NCI-H1417 treated with DMSO at 0.1 percent for 48 hours (cell line): Measurements from ENCODE around the gene TMEM255A.

ENCODE experiments used
- DNase-seq: peaks from one replicate; lab custom pipeline; 2025; lab: John Stamatoyannopoulos, UW

Gene TMEM255A

DNA sequence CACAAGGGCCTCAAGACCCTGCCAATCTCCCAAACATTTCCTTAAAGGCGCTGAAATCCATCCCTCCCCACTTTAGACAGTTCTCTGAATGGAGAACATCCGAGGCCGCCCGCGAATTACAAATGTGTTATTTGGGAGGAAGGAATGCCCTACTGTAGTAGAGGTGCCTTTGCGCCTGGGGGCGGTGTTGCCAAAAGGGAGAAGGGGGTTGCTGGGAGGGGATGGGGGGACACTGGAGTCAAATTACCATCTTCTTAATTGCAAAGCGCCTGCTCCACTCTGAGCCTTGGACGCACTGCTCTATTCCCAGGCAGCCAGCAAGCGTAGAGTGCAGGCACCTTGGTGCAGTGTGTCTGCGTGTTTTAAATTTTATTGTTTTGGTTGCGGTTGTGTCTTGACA, 2.7 kb downstream of the TMEM255A start:
- DNase-seq: no peak

DNA sequence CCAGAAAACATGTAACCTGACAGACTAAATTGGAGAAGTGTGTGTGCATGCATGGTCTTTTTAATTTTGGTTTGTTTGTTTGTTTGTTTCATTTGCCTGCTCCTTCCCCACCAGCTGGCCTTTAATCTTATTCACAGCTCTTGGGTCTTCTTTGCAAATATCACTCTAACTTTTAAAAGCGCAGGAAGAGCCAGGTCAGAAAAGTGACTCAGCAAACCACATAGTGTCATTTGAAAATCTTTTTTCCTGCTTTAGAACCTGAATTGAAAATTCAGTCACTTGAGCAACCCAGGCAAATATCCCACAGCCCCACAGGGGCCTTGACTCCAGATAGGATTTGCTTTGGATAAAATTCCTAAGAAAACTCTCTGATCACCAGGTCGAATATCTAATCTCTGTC, 4.6 kb downstream of the TMEM255A start:
- DNase-seq: no peak

DNA sequence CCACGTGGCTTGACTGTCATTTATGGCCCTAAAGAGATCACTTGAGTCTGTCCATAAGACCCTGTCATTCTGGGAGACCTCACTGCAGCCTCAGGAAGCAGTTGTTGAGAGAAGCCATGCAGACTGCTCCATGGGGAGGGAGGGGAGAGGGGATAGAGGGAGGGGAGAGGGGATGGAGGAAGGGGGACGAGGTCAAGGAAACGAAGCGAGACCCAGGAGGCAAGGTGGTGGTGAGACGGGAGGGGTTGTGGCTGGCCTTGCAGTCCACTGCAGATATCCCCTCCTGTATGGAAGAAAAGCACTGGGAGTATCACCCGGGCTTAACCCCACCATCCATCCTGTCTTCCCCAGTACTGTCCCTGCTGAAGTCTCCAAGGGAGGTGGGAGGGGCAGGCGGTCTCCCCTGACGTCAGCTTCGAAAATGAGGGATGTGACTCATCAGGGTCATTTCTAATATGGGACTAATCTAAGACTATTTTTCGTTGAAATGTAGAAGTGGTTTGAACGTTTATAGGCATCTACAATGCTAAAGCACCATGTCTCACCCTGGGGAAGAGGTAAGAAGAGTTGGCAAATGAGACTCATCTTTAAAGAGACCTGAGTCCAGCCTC, 5.6 kb downstream of the TMEM255A start:
- DNase-seq: no peak

DNA sequence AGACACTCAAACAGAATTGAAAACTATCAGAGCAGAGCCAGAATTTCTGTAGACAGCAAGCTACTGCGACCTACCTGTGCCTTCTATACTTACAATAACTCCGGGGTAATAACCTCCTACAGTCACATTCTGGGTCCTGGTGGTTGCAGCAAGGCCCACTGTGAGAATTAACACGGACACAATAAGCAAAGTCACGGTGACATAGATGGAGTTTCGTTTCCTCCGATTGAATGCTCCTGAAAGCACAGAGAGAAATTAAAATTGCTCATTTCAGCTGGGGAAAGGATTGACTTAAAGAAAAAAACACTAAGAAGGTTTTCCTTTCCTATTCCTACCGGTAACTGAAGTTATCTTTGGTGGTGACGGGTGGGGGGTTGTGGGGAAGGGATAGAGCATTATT, 7.0 kb downstream of the TMEM255A start:
- no peak for DNase-seq

DNA sequence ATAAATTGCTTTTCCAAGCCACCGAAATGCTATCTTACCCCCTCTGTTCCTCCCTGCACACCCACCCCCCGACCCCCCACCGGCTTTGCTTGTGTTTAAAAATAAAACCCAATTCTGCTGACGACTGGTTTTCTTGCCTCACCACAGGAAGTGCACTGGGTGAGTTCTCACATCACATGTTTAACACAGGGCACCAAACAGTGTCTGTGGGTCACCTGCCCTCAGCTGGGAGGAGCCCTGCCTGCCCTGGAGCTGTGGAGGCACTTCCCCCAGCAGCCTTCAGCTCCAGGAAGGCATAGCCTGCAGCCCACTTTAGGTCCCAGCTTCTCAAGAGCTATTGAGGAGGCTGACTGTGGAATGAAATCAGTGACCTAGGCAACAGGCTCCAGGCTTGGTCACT, 8.8 kb downstream of the TMEM255A start:
- DNase-seq: no peak

- DNase-seq: peak; percentile 36
Measured at GRCh38 chrX:120301960-120302359, 9.3 kb downstream of the TMEM255A start.

DNA sequence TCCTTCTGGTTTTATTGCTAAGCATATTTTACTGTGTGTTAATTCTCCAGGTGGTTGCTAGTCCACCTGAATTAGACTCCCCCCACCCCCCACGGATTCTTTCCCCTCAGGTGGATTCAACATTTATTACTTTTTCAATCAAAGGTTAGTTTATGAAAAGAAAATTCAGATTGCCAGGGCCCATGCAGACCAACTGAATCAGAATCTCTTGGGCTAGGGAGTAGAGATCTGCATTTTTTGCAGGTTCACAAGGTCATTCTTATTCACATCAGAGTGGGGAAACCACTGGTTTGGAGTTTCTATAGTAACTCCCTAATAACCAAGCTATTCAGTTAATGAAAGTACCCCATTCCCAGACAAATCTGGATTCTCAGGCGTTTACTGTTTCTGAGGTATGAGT, 9.8 kb downstream of the TMEM255A start:
- no peak for DNase-seq

DNA sequence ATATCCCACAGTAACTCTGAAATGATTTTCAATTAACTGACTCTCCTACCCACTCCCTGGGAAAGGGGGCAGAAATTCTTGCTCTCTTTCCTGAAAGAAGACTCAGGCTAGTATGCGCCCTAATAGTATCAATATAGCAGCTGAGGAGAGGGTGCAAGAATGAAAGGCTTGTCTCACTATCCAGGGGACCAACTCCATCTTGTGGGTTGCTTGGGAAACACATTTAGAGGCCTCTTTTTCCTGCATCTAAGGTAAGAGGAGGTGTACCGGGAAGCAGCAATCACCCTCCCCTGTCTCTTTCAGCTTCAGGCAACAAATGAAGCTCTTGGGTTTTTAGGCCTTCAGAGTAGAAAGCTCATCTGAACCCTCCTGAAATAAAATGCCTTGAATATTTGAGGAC, 11.3 kb downstream of the TMEM255A start:
- DNase-seq: no peak

DNA sequence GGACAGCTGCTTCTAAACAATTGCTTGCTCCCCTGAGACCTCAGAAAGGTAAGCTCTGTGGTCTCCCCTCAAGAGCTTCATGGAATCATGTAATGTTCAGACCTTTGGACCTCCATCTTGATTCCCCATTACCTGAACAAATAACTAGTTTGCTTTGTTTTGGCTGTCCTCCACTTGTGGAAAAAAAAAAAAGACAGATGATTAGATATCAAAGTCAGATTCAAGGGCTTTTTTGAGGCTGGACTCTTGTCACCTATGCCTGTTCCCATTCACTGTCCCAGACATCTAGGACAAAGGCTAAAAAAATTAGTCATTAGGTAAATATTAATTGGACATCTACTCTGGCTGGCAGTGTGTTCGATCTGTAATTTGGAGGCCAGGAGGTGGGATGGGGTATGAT, 13.3 kb downstream of the TMEM255A start:
- no peak for DNase-seq

DNA sequence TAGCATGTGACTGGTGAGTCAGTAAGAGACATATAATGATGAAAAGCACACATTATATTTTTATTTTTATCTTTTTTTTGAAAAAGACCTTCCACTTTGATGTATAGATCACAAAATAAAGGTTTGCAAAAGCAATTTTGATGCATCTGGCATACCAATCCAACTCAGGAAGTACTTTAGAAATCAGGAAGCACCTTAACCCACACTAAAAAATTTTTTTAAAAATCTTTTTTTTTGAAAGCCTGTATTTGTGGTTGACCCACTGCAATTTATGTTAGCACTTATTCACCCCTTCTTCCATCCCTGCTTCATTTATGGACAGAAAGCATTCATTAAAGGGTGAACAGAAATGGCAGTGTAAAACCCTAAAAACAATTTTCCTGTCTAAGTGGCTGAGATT, 16.6 kb downstream of the TMEM255A start:
- no peak for DNase-seq

DNA sequence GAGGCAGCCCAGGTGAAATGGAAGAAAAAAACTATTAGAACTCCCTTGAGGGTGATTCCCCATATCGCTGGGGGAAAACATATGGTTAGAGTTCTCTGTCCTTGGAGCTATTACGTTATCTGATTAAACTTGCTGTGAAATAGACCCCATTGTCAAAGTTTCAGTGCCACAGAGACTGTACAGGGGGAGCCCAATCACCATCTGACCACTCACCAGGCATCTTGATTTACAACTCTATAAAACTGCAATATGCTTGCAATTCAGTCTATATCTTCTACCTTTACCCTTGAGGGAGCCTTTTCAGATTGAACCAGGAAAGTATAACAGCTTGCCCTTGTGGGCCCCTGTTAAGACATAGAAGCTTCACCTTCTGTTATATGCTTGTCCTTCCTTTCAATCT, 18.2 kb downstream of the TMEM255A start:
- DNase-seq: no peak

DNA sequence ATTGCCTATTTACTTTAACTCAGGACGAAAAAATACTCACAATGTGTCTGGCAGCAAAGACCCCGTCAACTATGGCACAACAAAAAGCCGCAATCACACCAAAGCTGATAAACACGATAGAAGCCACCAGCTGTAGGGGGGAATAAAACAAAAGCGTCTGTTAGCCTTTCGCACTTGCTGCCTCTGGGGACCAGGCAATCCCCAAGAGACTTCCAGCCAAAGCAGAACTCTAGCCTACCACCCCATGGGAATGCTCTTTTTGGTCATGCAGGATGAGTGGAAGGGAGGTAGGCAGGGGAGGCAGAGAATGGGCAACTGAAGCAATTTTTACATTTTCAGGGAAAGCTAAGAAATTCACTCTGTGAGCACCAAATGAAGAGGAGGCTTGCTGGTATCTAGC, 20.1 kb downstream of the TMEM255A start:
- DNase-seq: no peak

- DNase-seq: no peak
Measured at GRCh38 chrX:120290107-120290506, 21.2 kb downstream of the TMEM255A start.

GRCh38 chrX:120287513-120288112, 23.6 kb downstream of the TMEM255A start:
- no peak for DNase-seq

DNA sequence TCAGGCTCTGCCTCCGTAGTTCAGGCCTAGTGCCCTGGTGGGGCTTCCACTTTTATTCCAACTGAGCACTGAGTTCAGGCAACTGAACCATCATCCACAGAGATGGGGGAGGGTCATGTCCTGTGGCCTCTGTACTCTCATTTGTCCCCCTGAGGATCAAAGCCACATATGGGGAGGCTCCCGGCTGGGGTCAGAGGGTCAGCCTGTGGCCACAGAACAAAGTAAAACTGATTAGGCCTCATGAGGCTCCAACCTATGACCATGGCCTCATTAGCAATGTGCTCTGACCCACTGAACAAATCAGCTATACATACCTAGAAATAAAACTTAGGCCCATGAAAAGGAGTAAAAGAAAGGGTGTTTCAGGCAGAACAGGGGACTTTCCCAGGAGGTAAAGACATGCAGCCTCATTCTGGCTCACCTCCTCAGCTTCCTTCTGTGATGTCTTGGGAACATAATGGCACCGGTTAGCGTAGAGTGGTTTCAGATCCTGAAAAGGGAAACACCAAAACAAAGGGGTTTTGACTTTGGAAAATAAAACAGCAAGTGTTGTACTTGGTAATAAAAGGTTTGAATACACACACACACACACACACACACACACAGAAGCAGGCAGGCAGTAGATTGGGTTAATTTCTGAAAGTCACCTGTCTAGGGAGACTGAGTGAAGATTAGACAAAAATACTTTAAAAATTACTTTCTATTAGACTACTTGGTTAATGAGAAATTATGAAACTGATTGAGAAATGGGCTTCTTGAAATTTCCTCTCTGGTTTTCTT, 24.3 kb downstream of the TMEM255A start:
- no peak for DNase-seq

GRCh38 chrX:120282697-120283096, 28.6 kb downstream of the TMEM255A start:
- no peak for DNase-seq

DNA sequence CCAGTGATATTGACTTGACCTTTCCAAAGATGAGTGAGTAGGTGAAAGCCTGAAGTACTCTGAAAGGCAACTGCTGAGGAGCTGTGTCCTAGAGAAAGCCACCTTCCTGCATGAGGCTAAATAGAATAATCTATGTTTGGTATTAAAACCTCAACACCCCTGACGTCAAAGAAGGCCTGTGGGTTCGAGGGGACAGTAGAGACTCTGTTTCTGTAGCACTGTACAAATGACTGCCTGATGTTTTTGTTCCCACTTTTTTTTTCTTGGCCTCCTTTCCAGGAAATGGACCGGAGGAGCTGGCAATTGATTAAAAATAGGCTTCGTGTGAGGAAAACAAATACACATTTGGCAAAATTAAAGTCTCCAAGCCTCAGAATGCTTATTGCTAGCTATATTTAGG, 29.5 kb downstream of the TMEM255A start:
- DNase-seq: no peak

DNA sequence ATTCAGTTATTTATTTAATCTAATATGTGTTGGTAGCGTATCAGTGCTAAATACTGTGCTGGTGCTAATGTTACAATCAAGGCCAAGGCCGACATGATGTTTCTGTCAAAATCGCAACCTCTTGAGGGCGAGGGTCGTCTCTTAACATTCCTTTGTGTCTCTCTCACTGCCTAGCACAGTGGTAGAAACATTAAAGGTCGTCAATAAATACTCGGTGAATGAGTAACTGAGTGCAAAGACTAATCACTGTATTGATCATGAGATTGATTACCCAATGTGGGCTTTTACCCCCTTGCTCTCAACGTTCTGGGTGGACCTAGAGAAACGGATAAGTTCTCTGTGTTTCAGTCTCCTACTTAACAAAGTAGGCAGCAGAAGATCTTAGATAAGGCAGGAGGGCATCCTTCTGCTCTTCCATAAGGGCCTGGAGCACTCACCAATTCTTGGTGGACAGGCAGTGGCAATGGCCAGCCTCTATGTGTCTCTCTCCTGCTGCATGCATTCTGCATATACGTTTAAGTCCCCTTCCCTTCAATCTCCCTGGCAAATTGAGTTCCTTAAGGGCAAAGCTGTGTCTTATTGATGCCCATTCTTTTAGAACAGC, 30.1 kb downstream of the TMEM255A start:
- DNase-seq: no peak

DNA sequence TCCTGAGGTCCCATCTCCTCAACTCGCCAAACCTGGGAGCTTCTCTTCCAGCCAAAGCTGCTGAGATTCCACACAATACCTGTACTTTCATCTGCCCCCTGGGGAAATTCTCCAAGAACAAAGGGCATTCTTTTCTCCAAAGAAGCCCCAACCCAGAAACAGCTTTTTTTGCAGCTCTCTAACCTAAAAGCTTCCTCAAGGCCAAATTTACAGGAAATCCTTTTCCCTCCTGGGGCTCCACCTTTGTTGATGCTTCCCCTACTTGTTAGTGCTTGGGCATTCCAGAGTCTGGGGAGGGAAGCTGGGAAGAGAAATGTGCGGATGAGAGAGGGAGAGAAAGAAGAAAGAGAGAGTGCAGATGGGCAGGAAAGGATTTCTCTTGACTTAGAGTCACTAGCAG, 36.3 kb downstream of the TMEM255A start:
- no peak for DNase-seq

- DNase-seq: no peak
Measured at GRCh38 chrX:120274145-120274544, 37.1 kb downstream of the TMEM255A start.

DNA sequence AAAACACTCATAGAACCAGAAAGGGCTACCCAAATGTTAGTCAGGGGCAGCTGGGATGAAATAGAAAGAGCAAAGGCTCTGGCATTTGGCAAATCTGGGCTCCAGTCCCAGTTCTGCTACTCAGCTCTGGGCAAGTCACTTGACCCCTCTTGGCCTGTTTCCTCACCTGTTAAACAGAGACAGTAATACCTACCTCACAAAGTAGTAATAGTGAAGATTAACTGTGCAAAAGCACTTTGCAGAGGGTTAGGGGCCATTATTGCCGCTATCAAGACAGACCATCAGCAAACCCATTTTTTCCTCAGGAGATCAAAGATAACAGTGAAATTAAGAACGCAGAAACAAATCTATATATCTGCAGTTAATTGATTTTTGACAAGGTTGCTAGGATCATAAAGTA, 40.0 kb downstream of the TMEM255A start:
- DNase-seq: no peak

GRCh38 chrX:120270567-120270966, 40.7 kb downstream of the TMEM255A start:
- DNase-seq: no peak

DNA sequence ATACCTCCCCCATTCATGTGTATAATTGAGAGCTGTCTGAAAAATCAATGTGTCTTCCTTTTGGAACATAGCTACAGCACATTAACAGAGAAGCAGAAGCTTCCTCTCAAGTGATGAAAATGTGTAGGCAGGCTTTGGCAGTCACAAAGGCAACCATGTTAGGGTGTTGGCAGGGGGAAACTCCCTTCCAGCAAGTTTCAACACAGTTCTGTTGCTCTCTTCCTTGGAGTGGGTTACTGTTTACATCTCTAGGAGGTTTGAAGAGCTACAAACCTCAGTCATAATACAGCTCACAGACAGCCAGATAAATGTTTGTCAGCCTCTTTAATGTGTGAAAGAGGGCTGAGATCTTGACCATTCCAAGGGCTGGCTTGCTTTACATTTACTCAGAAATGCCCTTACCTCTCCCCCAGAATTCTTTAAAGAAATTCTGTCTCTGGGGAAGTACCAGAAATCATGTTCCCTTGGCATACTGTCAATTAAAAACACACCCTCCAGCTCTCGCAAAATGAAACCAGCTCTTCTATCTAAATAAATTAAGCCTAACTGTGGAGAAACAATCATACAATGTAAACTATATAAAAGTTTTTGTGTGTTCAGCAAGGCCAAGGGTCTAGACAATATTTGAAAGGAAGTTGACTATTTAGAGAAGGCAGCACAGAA, 41.8 kb downstream of the TMEM255A start:
- no peak for DNase-seq
